ENCODE measurements around the gene SMIM1.

SMIM1 gene

DNA sequence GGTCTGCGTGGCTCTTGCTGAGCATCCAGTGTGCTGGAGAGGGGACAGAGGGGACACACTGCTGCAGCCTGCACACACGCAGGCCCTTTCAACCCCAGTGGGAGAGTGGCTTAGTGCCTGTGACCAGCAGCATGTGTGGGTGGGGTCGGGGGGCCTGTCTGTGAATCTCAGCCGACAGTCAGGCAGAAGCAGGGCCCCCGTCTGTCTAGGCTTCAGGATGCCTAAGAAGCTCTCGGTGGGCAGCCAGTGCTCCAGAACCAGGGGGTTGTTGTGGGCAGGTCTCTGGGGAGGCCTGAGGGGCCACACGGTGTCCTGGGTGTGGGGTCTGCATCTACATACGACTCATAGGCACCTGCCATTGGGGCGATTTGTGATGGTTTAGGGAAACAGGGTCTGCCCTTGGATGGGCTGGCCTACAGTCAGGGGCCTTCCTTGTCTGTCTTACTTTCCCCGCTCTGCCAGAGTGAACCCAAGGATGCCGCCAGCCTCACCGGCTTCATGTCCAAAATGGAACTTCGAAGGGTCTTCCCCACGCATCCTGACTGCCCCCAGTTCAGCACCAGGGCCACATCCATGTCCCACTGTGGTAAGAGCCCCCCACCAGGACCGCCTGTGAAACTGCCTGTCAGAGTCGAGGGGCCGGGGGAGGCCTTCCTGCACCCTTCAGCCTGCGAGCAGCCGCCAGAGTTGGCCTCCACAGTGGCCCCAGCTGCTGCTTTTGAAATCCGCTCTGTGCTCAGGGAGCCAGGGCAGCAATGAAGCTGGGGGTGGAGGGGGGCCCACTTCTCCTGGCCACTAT is 18.7 kb upstream of the SMIM1 start:
- no peak for DNase-seq

DNA sequence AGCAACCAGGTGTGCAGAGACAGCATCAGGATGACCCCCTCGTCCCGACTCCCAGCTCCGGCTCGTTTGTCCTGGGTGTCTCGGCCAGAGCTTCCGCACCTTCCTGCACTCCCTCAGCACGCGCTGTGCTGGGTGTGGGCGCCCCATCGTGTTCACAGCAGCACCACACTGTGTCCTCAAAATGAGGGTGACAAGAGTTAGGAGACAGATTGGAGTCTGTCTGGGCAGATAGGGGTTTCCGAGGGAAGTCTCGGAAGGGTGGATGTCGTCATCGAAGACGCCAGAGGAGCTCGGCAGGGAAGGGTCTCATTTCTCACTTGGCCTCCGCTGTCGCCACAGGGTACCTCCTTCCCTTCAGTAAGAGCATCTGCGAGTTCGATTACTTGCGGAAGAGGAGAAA is 16.2 kb upstream of the SMIM1 start:
- no peak for DNase-seq

DNA sequence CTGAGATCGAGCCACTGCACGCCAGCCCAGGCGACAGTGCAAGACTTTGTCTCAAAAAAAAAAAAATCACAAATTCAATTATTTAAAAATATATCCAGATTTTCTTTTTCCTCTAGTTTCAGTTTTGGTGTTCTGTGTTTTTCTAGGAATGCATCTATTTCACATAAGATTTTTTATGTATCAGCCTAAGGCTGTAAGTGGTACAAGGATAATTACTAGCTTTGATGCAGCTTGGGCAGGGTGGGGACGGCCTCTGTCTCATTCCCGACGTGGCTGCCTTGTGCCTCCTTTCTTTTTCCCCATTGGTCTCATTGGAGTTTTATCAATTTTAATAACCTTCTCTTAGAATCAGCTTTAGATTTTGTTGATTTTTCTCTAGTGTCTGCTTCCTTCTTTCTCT is 13.4 kb upstream of the SMIM1 start:
- no peak for DNase-seq

DNA sequence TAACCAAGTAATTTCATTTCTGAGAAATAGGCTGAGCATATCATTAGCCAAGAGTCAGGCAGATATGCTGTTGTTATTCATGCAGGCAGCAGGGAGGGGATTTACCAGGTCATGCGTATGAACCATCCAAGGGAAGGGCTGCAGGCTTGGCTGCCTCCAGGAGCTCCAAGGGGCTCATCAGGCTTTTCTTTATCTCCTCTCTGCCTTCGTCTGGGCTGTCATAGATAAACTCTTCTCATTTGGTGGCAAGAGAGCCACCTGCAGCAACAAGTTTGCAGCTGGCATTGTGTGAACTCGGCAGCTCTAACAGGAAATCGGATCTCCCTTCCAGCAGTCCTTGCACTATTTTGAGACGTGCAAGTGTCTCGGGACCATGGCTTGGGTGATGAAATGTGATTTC is 12.8 kb upstream of the SMIM1 start:
- DNase-seq: no peak

DNA sequence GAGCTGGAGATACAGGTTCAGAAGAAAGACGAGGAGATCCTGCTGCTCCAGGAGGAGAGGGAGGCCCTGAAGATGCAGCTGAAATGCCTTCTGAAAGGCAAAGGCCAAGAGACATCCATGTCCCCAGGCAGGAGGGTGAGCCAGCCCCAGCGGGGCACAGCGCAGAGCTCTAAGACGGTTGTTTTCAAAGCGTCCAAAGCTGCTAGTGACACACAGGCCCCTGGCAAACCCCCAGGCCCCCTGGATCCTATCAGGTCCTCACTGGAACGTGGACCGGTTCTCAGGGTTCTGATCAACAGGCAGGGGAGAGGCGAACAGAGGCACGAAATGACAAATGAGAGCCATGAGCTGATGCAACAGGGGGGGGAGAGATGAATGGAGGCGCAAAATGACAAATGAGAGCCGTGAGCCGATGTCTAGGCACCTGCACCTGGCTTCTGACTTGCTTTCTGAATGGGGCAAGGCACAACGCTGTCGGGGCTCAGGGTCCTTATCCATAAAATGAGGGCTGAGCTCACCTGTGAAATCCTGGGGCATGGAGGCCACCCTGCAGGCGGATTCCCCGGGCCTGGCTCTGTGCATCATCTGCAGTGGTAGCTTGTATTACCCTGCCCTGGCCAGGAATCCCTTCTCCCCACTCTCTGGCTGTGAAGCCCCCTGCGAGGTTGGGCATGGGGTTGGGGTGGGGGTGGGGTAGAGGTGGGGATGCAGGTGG is 11.1 kb upstream of the SMIM1 start:
- no peak for DNase-seq

DNA sequence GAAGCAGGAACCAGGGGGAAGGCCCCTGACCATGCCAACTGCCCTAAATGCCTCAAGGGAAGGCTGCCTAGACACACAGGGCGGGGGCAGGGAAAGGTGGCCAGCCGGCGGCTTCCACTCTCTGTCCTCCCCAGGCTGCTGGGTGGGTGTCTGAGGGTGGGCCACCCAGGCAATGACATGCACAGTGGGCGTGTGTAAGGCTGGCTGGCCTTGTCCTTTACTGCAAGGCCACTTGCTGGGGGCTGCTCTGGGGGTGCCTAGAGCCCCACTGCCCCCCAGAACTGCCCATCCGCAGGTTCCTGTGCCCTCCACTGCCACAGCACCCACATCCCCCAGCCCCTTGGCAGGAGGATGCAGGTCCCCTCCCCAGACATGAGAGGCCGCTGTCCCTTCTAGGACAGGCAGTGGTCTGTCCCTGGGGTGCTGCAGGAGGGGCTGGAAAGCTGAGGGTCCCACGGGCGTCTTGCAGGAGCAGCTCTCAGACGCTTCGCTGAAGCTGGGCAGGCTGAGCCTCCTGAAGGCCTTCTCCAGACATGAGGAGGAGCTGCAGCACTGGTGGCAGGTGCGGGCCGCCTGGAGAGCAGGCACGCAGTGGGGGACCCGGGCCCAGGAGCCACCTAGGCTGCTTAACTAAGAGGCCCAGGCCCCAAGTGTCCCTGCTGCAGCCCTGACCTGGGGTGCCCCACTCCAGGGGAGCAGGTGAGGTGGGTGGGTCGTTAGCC is 10.2 kb upstream of the SMIM1 start:
- no peak for DNase-seq

DNA sequence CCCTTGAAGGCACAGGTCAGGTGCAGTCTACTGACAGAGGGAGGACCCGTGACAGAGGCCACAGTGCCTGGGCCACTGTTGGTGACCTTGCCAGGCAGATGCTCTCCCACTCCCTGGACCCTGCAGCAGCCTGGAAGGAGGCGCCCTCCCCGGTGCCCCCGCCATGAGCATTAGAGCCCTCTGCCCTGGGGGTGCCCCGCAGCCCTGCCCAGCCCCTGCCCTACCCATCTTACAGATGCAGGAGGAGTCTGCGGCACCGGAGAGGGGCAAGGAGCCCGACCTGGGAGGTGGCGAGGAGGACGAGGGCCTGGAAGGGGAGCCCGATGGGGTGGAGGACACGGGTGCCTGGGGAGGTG is 9.7 kb upstream of the SMIM1 start:
- DNase-seq: no peak

DNA sequence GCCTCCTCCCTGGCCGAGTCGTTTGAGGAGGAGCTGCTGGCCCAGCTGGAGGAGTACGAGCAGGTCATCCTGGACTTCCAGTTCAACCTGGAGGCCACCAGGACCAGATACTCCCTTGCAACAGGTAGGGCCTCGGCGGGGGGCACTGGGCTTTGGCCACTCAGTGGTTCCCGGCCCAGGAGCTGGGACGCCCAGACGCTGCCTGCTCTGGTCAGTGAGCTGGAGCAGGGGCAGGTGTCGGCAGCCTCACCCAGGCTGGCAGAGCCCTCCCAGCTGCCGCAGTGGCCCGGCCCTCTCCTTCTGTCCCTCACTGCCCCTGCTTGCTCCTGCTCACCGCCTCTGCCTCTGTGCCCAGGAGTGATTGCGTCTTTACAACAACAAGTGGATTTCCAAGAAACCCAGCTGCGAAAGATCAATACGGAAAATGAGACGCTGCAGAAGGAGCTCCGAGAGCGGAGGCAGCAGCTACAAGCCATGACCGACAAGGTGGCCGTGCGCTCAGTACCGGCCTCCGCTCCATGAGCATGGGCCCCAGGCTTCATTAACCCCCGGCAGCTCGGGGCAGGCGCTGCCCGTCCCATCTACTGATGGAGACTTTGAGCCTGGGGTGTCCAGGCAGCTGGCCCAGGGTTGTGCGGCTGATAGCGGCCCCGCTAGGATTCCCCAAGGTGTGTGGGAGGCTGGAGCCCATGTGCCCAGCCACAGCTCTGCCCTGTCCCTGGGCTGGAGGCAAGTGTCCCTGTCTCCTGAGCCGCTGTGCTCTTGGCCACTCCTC is 9.0 kb upstream of the SMIM1 start:
- DNase-seq: no peak

DNA sequence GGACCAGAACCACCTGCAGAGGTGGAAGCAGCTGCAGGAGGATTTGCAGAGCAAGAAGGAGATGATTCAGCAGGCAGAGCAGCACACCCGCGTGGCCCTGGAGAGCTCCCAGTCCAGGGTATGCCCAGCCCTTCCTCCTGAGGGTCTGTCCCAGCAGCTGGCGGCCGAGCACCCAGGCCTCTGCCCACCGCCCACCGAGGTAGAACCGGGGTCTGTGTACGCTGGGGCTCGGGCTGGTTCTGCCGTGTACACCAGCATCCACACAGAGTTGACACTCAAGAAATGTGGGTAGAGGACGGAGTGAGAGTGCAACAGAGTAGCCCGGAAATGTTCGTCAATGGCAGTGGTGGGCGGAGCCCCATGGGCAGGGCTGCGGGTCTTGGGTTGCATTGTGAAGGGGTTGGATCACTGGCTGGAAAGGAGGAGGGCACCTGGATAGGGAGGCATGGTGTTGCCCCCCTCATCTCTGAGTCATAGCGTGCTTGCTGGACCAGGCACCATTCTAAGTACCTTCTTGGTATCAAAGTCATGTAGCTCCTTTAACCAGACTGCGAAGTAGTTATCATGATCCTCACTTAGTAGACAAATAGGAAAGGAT is 5.1 kb upstream of the SMIM1 start:
- DNase-seq: no peak

DNA sequence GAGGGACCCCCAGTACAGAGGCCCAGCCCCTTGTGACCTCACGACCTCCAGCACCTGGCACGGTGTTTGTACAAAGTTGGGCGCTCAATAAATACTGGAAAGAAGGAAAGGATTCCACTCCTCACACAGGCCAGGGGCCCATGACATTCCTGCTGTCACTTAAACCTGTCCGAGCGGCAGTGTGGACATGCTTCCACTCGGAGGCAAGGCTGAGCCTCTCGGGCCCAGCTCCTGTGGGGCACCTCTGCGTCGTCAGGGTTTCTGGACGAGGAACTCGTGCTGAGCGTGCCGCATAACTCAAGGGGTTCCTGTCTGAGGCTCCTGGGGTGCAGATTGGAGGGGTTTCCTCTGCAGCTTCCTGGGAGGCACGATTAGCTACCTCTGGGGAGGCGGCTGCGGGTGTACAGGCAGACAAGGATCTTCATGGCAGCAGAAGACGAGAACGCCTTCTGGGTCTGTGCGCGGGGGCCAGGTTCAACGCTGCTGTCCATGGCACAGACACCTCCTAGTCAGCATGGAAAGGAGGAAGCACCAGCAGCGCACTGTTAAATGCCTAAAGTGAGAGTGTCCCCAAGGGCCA is 3.6 kb upstream of the SMIM1 start:
- no peak for DNase-seq

DNA sequence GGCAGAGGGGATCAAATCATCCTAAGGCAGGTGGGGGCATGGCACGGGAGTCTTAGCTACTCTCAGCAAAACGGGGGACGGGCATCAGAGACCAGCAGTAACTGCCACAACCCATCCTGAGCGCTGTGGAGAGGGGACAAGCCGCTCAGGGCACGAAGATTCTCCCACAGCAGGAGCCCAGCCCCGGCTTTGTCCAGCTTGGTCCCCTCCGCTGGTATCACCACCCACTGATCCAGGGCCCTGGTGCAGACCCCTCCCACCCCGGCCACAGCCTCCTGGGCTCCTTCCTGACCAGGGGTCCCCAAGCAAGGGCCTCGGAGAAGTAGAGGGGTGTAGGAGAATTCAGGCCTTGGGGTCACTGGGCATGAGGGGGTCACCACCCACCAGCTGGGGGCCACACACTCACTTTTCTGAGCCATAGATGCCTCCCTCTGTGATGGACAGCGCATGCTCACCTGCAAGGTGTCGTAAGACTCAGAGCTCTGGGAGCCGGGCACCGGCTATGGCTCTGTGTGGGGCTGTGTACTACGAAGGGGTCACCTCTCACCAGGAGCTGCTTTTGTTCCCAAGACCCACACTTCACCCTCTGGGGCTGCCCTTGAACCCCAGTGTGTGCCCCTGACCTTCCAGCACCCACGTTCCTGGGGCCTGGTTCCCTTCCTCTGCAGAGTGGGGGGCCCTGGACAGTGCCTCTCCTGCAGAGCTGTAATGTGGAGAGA is 2.3 kb upstream of the SMIM1 start:
- no peak for DNase-seq

DNA sequence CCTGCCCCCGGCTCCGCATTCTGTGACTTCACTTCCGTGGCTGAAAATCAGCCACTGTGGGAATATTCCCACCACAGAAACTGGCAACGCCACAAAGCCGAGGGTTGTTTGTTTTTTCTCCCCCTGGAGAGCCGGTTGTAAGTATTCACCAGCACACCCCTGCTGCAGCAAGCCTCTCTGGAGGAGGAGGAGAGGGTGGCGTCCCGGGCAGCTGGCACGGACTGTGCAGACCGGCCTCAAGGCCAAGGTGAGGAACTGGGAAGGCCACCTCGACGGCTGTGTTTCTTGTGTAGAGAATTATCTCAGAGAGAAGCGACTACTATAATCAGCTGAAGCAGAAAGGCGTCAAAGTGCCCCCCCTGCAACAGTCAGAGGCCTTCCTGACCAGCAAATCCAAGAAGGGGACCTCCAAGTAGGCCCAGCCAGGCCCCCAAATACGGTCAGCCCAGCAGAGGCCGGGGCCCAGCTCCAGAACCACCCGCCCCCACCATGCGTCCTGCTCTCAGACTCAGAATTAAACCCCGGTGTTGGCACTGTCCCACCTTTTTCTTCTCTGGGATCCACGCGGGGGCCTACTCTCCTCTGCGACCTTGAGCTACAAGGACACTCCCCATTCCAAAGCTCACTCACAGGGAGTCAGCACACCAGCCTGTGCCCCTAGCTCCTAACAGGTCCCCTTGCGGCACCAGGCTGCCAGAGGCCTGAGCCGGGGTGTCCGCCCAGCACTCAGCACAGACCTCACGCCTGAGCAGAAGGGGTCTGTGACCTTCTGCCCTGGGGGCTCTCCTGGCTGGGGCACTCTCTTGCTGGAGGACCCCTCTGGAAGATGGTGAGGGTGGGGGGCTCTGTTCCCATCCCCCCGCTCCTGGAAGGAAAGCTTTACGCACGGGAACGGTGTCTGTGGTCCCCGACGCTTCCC is 1.2 kb upstream of the SMIM1 start:
- no peak for DNase-seq

DNA sequence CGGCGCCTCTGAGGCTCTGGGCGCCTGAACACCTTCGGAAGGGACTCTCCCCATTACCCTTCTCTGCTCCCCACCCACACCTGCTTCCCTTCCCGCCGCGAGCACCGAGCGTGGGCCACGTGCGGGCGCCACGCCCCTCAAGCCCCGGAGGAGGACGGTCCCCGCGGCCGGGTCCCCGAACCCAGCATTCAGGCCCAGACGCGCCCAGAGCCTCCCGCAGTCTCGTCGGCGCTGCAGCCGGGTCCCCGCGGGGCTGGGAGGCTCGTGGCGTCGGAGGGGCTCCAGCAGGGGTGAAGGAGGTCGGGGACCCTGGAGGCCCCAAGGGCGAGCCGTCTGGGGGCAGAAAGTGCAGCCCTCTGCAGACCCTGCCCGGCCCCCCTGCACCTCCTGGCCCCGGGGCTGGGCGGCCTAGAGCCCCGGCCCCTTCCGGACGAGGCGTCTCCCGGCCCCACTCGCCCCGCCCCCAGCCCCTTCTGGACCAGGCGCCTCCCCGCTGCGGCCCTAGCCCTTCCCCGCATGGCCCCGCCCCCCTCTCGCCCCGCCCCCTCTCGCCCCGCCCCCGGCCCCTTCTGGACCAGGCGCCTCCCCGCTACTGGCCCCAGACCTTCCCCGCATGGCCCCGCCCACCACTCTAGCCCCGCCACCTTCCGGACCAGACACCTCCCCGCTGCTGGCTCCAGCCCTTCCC is 378 bp upstream of the SMIM1 start:
- DNase-seq: peak in 43 of 56 donors; percentile 10 to 82 (median 54)

DNA sequence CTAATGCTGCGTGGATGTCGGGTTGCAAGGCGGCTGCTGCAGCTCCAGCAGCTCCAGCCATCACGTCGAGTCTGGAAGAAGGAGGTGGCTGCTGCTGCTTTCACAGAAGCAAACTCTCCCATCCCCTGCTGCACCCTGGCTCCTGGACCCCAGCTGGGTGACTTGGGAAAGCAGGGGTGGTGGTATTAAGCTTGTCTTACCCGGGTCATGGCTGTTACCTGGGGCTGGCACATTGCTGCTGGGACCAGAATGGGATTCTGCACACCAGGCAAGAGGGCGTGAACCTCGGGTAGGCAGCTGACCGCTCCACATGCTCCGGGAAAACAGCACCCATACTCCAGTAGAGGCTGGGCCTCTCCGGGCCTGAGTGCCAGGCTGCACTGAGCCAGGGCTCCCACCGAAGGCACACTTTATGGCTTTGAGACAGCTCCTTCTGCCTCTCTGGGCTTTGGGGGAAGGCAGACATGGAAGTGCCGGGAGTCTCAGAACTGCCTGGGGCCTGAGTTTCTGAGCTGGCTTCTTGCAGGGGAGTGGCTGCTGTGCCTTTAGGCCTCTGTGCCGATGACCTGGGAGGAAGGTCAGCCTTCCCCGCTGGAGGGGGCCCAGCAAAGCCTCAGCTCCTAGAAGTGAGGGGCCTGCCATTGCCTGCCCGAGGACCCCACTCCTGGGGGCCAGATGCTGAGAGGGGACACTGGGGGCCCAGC is 1.2 kb downstream of the SMIM1 start:
- DNase-seq: no peak

DNA sequence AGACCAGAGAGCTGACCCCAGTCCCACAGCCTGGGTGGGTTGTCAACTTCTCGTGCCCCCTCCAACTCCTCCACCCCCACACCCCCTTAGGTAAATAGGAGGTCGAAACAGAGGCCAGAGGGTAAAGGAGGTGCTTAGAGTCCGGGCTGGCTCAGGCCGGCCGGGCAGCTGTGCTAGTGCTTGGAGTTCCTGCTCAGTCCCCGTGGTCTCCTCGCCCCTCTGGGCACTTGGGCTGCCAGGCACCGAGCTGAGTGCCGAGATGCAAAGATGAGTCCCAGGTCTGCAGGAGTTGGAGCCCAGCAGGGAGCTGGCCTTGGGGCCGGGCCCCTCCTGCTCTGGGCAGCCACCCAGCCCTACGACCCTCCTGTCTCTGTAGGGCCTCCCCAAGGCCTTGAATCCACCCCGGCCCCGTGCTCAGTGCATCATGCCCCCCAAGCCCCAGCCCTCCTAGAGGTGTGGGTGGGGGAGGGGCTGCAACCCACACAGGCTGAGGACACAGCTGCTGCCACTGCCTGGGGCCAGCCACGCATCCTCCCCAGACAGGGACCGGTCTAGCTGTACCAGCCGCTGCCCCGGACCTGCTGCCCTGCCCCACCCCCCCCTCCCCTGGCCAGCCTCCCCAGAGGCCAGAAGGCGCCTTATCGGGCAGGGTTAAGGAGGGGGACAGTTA is 1.9 kb downstream of the SMIM1 start:
- peak in 8 of 56 donors; percentile 10 to 47 (median 28) for DNase-seq

DNA sequence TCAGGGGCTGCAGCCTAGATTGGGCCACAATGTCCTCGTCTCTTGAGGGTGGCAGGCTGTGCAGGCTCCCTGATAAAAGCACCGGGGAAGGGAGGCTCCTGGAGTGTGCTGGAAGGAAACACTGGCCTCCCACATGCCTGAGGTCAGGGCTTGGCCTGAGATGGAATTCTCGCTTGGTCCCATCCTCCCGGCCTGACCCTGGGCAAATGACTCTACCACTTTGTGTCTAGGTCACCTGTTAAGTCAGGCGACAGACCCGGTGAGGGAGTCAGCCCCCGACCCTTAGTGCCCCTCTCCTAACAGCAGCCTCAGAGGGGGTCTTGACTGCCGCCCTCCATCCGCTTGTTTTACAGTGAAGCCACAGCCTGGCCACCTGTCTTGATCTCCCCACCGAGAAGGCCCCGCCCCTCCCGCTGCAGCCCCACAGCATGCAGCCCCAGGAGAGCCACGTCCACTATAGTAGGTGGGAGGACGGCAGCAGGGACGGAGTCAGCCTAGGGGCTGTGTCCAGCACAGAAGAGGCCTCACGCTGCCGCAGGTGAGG is 2.5 kb downstream of the SMIM1 start:
- DNase-seq: no peak
